Activated T-cell treated with anti-CD3 and anti-CD28 coated beads, Interleukin-2, amount 50 U/mL, for 72 hours (primary cell): ENCODE results near the gene ELMO2. TPM values are rescaled to one million over a fixed set of nuclear protein-coding genes. Genes with fewer than 3 reads are reported as not detected.

Experiments
- ATAC-seq, 2 donors: fragments of 150-1000 bp; cut with Tn5 transposase; replicated peaks in 1 of 2; 2 replicates each; pipeline ENCODE4 v1.10.0; 2021; ENCODE audit warnings: moderate library complexity in 2 of 2, mild to moderate bottlenecking in 1 of 2
- DNase-seq, 2 donors: peaks; one replicate each; pipeline ENCODE4 v3.0.0; 2021 to 2022; ENCODE audit warnings: mixed read lengths in 1 of 2
- H3K27ac Mint-ChIP-seq: one replicate; pipeline ENCODE4 v1.8.0; 2022; ENCODE audit warnings: mild to moderate bottlenecking, moderate library complexity, mixed read lengths
- H3K27me3 Mint-ChIP-seq: one replicate; pipeline ENCODE4 v1.8.0; 2022; ENCODE audit warnings: low read depth, mixed read lengths
- H3K36me3 Mint-ChIP-seq, 2 donors: one replicate each; pipeline ENCODE4 v1.8.0; 2022; ENCODE audit warnings: mixed read lengths in 2 of 2, mild to moderate bottlenecking in 1 of 2; ENCODE audit not compliant: insufficient read depth in 2 of 2
- H3K4me1 Mint-ChIP-seq: one replicate; pipeline ENCODE4 v1.8.0; 2022; ENCODE audit warnings: low read depth, mixed read lengths
- H3K4me3 Mint-ChIP-seq, 2 donors: one replicate each; pipeline ENCODE4 v1.8.0; 2022; ENCODE audit warnings: mild to moderate bottlenecking in 2 of 2, mixed read lengths in 2 of 2, moderate library complexity in 2 of 2
- H3K9me3 Mint-ChIP-seq, 2 donors: one replicate each; pipeline ENCODE4 v1.8.0; 2022; ENCODE audit warnings: mixed read lengths in 2 of 2
- total RNA-seq, 2 donors: library from RNA; stranded (reverse); gene quantifications; one replicate each; pipeline ENCODE4 v1.2.3, GENCODE V29; 2022

ELMO2 gene
- total RNA-seq, 2 donors from 2014 or later, result 63.9 to 90.5 TPM

DNA sequence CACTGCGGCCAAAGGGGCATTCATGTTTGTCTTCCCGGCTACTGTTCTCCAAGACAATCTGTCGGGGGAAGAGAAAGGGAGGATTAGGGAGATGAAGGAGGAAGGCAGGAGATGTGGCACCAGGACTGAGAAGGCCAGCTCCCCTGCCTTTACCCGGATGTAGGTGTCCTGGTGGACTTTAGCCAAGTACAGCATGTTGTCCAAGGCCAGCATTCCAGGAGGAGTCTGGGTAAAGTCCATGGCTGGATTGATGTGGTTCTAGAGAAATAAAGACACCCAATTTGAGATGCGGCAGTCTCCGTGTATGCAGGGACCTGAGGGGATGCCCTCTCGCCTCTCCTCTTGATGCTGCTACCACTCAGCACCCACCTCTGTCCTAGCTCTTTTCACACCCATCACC lies 32.0 kb downstream of the ELMO2 start:
- DNase-seq (no peak), ATAC-seq (no peak)
- Mint-ChIP-seq H3K9me3 (no peaks in the 10 kb centered on the region), H3K4me1 (peaks cover 3% of the 10 kb centered on the region), H3K4me3 (no peak overlapping the region), H3K36me3 (peaks cover 9 to 33% of the 10 kb centered on the region in 2 donors), H3K27me3 (no peaks in the 10 kb centered on the region), H3K27ac (no peak overlapping the region)

DNA sequence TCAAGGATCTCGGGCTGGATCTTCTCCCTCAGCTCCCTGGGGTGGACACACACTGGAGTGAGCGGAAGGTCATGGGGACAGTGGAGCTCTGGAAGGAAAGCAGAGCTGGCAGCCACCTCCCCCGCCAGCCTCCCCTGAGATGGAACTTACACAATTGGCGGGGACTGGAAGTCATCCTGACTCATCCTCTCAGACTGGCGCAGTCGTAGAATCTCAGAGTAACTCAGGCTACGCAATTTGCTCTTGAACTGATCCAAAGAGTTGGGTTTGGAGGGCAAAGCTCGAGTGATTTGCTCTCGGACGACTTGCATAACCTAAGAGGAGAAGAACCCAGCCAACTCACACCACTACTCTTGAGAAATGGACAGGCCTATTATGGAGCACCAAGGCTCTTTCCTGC lies 34.8 kb downstream of the ELMO2 start:
- Mint-ChIP-seq H3K9me3 (no peaks in the 10 kb centered on the region), H3K4me1 (peaks cover 24% of the 10 kb centered on the region), H3K36me3 (peaks cover 7 to 33% of the 10 kb centered on the region in 2 donors), H3K4me3 (no peak overlapping the region), H3K27ac (no peak overlapping the region), H3K27me3 (no peaks in the 10 kb centered on the region)
- DNase-seq, result no peak
- ATAC-seq, result no peak

DNA sequence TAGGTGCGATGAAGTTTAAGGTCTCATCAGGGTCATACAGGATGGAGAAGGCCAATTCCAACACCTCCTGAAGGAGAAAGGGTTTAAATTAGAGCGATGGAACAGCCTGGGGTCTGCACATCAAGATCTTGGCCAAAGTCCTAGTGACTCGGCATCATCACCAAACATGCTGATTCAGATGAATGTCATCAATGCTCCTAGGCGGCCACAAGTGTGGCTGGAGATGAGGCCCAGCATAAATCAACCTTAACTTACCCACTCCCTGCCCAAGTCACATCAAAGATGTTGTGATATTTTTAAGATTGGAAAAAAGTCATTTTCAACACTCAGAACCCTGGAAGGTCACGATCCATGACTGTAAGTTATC lies 37.5 kb downstream of the ELMO2 start:
- ATAC-seq (peak in 1 of 2 donors; percentile 24), DNase-seq (no peak)
- Mint-ChIP-seq H3K36me3 (peaks cover 4 to 27% of the 10 kb centered on the region in 2 donors), H3K4me3 (peak overlapping the region in 1 of 2 donors; percentile 8), H3K4me1 (peaks cover 40% of the 10 kb centered on the region), H3K27me3 (no peaks in the 10 kb centered on the region), H3K27ac (peak overlapping the region; percentile 43), H3K9me3 (no peaks in the 10 kb centered on the region)

DNA sequence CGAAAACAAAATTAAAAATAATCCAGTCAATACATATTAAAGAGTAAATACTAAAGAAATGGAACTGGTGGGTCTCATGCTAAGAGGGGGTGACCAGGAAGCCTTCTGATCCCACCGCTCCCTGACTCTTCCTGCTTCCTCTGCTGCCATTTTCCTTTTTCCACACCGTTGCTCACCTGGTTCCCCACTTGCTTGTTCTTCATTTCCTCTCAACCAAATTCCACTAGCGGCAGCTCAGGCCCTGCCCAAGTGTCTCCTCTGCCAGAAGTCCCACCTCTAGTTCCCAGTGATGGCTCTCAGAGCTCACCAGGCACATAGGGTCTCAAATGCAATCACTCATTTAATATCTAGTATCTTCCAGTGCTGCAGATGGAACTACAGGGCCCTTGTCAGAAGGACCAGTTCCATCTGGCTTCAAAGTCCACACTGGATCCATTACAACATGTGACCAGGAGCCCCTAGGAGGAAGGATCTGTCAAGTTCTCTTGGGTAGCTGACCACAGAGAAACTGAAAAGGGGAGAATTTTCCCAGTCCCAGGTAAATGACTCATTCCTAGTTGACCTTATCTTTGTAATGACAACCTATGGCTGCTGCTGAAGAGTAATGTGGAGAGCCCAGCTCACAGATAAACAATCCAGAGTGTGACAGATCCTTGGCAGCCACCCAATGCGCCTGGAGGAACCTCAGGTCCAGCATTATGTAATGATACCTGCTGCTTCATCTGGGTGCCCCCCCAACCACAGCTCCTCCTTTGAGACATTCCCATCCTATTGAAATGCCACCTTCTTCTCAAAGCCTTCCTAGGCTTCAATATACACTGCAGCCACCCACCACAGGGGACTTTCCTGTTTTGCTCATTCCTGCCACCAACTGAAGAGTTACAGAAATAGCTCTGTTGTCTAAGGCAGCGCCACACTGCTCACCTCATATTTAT lies 38.2 kb downstream of the ELMO2 start:
- no peaks in the 10 kb centered on the region for H3K9me3 Mint-ChIP-seq
- H3K4me3 Mint-ChIP-seq, result peak overlapping the region in 1 of 2 donors; percentile 8
- DNase-seq (peak; percentile 25 to 42), ATAC-seq (peak; percentile 21 to 35)
- H3K27ac Mint-ChIP-seq, result peak overlapping the region; percentile 43
- no peaks in the 10 kb centered on the region for H3K27me3 Mint-ChIP-seq
- H3K36me3 Mint-ChIP-seq, result peaks cover 4 to 25% of the 10 kb centered on the region in 2 donors
- peaks cover 47% of the 10 kb centered on the region for H3K4me1 Mint-ChIP-seq

DNA sequence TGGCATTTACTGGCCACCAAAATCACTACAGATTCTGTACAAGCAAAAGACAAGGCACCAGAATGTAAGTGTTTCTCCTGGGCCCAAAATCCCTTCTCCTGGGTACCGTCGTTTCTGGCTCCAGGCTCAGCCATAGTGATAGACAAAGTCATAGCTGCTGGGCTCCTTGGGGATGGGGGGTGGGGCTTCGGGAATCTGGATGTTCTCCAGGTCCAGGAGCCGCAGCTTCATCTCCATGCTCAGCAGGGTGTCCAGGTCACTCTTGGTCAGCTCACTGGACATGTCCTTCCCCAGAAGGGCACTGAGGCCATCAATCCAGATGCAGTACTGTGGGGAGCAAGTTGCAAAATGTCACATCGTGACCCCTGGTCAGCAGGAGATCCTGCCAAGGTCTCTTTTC lies 39.2 kb downstream of the ELMO2 start:
- Mint-ChIP-seq H3K4me1 (peaks cover 57% of the 10 kb centered on the region), H3K9me3 (no peaks in the 10 kb centered on the region), H3K27ac (no peak overlapping the region), H3K36me3 (peaks cover 5 to 19% of the 10 kb centered on the region in 2 donors), H3K4me3 (no peak overlapping the region), H3K27me3 (no peaks in the 10 kb centered on the region)
- DNase-seq, result no peak
- no peak for ATAC-seq

DNA sequence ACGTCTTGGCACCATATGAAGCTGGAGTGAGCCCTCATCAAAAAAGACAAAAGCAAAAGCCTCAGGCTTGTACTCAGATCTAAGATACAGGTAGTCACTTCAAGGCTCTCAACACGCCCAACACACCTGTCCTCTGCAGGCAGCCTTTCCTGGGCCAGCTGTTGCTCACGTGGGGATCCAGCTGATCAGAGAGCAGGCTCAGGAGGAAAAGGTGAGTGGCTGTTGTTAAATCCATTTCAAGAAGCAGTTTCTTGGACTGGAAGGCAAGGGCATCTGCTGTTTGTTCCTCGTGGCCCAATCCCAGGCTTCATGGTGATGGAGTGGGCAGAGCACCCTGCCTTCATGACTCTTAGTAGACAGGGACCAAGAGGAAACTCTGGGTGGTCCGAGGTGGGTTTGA lies 39.6 kb downstream of the ELMO2 start:
- ATAC-seq, result no peak

DNA sequence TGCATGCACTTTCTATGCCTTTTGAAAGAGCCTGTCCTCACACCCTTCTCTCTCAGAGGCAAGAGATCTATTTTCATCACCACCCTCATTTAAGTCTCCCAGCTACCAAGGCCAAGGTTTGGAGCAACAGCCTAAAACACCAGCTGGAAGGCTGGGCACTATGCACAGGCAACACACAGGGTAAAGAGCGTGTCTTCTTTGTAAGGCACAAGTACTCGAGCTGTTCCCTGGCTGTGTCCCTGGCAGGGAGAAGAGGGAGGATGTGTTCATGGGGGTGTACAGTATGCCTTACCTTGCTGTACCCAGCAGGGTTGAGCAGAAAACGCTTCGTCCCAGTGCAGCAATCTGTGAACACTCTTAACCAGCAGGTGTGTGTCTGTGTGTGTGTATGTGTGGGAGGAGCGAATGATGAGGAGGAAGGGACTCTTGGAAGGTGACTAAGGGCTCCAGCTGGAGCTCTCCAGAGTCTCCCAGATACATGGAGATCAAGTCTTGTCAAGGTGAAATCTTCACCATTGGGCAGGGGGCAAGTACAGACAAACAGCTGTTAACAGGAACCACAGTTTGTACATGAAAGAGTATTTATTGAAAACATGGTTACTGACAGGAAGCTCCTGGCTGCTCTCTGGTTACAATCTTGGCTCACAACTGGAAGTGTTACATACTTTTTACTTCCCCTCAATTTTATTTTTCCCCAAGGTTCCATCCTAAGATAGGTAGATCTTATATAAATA lies 40.8 kb downstream of the ELMO2 start:
- Mint-ChIP-seq H3K4me1 (peaks cover 71% of the 10 kb centered on the region), H3K27me3 (no peaks in the 10 kb centered on the region), H3K27ac (peak overlapping the region; percentile 77), H3K36me3 (peaks cover 4 to 12% of the 10 kb centered on the region in 2 donors), H3K4me3 (no peak overlapping the region), H3K9me3 (no peaks in the 10 kb centered on the region)
- no peak for ATAC-seq
- no peak for DNase-seq

More for the DNA sequence above, 39.6 kb downstream of the ELMO2 start:
- H3K4me3 Mint-ChIP-seq, result no peak overlapping the region
- peaks cover 61% of the 10 kb centered on the region for H3K4me1 Mint-ChIP-seq
- DNase-seq, result no peak
- H3K27me3 Mint-ChIP-seq, result no peaks in the 10 kb centered on the region
- H3K36me3 Mint-ChIP-seq, result peaks cover 5 to 16% of the 10 kb centered on the region in 2 donors
- H3K27ac Mint-ChIP-seq, result no peak overlapping the region
- H3K9me3 Mint-ChIP-seq, result no peaks in the 10 kb centered on the region

DNA sequence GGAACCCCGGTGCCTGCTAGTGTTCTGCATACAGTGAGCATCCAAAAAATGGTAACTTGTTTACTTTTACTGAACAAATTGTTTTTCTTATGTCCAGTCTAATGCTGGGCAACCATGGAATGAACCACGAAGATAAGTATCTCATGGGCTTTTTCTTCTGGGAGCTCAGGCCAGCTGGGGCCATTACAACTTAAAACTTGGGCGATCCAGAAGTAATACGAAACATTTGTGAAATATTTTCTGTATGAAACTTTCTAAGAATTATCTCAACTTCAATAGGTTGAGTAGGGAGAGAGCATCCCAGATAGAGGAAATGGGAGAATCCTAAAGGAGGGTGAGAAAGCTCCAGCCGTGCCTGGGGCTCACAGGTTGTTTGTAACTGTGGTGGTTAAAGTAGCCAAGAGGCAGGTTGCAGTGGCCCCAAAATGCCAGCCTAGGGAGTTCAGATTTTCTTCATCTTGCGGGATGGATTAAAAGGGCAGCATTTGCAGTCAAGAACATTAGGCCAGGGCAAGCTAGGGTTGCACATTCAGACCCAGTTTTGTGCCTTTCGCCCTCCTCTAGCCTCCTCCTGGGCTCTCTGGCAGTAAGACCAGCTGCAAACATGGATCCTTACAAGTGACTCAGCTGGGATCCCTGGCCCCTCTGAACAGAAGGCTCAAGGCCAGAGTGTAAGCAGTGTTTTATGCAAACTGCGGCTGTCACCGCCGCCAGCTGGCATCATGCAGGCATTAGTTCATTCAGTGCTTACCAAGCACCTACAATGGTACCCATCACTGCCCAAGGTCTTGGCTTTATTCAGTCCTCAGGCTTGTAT lies 41.5 kb downstream of the ELMO2 start:
- DNase-seq, result no peak
- Mint-ChIP-seq H3K9me3 (no peaks in the 10 kb centered on the region), H3K36me3 (peaks cover 4 to 9% of the 10 kb centered on the region in 2 donors)

DNA sequence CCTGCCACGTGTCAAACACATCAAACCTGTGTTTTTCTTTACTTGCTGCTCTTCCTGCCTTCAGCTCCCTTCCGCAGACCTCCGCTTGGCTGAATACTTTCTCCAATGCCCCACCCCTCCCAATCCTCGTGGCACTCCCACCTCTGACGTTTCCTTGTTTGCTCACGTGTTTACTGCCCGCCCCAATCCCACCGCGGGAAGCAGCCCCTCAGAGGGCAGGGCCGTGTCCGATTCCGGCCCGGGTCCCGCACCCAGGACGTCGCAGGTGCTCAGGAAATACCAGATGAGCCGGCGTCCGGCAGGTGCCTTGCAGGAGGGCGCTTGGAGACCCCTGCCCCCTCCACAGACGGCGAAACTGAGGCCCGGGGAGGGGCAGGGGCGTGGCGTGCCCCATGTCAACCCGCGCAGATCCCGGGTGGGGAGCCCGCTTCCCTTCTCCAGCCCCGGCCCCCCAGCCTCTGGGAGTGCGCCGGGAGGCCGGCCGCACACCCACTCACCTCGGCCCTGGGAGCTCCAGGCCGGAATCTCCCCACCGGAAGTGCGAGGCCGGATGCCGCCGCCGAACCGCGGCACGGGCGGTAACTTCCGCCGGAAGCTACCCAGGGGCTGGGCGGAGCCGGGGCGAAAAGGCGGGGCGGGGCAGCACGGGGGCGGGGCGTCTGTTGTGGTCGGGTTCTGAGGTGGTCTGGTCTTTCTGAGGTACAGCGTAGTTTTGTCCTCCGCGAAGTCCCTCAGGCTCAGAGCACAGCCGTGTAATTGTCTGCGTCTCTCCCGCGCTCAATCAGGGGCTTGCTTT lies 42.3 kb downstream of the ELMO2 start:
- peaks cover 73% of the 10 kb centered on the region for H3K4me1 Mint-ChIP-seq
- H3K4me3 Mint-ChIP-seq, result peak overlapping the region; percentile 89 to 90
- peaks cover 4 to 6% of the 10 kb centered on the region in 2 donors for H3K36me3 Mint-ChIP-seq

More for the DNA sequence above, 41.5 kb downstream of the ELMO2 start:
- ATAC-seq, result no peak
- Mint-ChIP-seq H3K27ac (peak overlapping the region; percentile 70), H3K27me3 (no peaks in the 10 kb centered on the region), H3K4me3 (peak overlapping the region; percentile 89 to 90), H3K4me1 (peaks cover 72% of the 10 kb centered on the region)

DNA sequence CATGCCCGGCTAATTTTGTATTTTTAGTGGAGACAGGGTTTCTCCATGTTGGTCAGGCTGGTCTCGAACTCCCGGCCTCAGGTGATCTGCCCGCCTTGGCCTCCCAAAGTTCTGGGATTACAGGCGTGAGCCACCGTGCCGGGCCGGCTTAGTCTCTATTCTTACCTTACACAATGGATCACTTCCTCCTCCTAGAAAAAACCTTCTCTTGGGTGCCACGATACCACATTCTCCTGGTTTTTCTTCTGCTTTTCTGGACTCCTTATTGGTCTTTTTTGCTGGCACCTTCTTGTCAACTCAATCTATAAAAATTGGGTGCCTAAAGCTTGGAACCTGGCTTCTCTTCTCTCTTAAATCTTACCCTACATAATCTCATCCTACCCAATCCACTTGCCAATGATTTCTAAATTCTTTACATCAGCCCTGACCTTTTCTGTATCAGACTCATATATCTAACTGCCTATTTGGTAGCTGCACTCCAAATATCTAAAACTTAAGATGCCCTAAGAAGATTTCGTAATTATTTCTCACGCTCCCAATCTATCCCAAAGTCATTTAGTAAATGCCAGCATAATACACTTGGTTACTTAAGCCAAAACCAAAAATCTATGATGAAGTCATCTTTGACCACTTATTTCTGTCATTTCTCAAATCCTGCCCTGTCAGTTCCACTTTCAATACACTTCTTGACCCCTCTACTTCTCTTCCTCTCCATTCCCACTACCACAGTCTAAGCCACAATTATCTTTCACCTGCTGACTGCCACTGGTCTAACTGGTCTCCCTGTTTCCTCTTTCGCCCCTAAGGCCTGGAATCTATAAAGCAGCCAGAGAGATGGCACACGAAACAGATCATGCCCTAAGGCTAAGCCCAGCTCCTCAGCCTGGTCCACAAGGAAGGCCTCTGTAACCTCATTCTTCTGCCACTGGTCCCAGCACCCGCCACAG lies 43.2 kb downstream of the ELMO2 start:
- Mint-ChIP-seq H3K27ac (peak overlapping the region; percentile 93), H3K36me3 (peaks cover 3 to 4% of the 10 kb centered on the region in 2 donors), H3K4me1 (peaks cover 68% of the 10 kb centered on the region), H3K27me3 (no peaks in the 10 kb centered on the region), H3K4me3 (peak overlapping the region; percentile 89 to 90), H3K9me3 (no peaks in the 10 kb centered on the region)
- ATAC-seq (peak in 1 of 2 donors; percentile 21), DNase-seq (no peak)

More for the DNA sequence above, 42.3 kb downstream of the ELMO2 start:
- peak overlapping the region; percentile 93 for H3K27ac Mint-ChIP-seq
- H3K27me3 Mint-ChIP-seq, result no peaks in the 10 kb centered on the region
- DNase-seq (peak; percentile 87 to 92), ATAC-seq (peak; percentile 83 to 84)
- no peaks in the 10 kb centered on the region for H3K9me3 Mint-ChIP-seq

DNA sequence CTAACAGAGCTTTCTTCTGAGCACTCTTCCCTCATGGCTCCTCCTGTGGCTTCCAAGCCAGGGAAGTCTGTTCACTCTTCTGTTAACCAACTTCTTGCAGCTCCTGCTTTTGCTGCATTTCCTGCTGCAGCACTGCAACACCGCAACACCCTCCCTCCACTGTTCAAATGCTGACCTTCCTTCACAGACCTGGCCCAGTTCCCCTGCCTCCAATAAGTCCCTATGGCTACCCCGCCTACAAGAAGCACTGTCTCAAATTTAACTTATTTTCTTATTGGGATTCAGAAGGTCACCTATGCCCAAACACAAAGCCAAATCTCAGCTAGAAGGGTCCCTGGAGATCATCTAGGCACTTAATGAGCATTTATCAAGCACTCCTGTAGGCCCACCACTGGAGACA lies 44.6 kb downstream of the ELMO2 start:
- Mint-ChIP-seq H3K4me1 (peaks cover 69% of the 10 kb centered on the region), H3K36me3 (peaks cover 0 to 2% of the 10 kb centered on the region in 2 donors), H3K4me3 (peak overlapping the region; percentile 89 to 90), H3K27ac (peak overlapping the region; percentile 40), H3K27me3 (no peaks in the 10 kb centered on the region), H3K9me3 (no peaks in the 10 kb centered on the region)
- no peak for ATAC-seq
- no peak for DNase-seq
